ENCODE measurements around the gene HPCAL1.
A peak's percentile ranks its signal among the peaks of the same experiment; 100 is the strongest.

The HPCAL1 gene

DNA sequence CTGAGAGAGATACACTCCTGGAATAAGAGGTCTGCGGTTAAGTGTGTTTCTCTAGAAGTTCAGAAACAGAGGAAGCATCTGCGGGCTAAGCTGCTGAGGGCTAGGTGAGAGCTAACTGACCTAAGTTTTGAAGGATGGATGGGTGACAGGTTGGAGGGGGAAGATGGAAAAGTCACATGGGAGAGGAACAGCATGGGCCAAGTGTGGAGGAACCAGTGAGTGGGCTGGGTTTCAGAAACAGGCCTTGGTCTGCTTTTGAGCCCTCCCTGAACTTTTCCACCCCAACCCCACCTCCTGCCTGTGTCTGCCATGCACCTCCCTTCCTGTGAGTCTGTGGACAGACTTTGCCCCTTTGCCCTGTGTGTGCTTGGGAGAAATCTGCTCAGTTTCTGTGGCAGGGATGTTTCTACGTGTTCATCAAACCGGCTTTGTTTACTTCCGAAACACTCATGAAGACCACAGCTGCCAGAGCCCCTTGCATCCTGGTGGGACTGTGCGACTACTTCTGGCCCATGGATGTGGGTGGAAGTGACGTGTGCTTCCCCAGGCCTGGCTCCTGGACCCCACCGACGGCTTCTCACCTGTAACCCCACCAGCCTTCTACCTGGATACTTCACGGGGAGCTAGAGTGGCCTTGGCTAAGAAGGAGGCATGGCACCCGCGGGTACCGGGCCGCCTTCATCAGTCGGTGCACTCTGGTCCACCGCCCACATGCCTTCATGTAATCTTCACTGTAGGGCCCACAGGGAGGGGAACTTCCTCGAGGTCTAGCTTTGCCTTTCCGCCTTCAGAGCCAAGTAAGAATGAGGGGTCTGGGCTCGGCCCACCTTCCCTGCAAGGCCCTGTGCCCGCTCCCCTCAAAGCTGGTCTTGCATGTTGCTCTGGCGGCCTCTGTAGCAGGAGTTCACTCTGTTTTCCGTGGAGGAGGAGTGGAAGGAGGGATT is 1.4 kb upstream of the HPCAL1 start:
- TF ChIP-seq, protein P1, sequence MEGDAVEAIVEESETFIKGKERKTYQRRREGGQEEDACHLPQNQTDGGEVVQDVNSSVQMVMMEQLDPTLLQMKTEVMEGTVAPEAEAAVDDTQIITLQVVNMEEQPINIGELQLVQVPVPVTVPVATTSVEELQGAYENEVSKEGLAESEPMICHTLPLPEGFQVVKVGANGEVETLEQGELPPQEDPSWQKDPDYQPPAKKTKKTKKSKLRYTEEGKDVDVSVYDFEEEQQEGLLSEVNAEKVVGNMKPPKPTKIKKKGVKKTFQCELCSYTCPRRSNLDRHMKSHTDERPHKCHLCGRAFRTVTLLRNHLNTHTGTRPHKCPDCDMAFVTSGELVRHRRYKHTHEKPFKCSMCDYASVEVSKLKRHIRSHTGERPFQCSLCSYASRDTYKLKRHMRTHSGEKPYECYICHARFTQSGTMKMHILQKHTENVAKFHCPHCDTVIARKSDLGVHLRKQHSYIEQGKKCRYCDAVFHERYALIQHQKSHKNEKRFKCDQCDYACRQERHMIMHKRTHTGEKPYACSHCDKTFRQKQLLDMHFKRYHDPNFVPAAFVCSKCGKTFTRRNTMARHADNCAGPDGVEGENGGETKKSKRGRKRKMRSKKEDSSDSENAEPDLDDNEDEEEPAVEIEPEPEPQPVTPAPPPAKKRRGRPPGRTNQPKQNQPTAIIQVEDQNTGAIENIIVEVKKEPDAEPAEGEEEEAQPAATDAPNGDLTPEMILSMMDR (IDR thresholded peaks at IDR 0.05; ENCODE audit: insufficient read depth, low read length, missing control alignments) = no peak

DNA sequence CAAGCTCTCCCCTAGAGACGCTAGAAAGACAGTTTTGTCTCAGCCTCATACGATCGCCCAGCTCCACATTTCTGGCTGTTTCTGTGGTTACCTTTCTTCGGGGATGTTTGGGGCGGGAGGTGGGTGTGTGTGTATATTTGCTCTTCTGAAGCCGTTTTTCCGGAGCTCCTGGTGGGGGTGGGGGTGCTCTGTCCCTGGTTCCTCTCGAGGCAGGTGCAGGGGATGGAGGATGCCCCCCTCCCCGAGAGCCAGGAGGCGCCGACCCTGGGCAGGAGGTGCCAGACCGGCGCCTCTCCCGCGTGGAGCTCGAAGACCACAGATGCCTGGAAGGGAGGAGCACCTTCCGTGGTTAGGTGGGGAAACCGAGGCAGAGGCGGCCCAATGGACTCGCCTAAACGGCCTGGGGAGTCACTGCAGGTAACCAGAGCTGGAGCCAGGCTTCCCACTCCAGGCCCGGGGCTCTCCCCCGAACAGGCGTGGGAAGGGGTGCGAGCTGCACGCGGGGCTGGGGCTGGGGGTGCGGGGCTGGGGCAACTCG is 694 bp upstream of the HPCAL1 start:
- CTCF ChIA-PET = interaction anchor here (0.6 to 3.0 kb wide), 12 partner anchors 9 to 177 kb away, joined by 3 to 14 read pairs (median 5); no protein-coding TSS in a partner anchor
- TF ChIP-seq, protein P1 (IDR thresholded peaks at IDR 0.05; ENCODE audit: insufficient read depth, low read length, missing control alignments) = no peak
- H3K4me3 ChIP-seq (ENCODE audit: low read depth, low read length) = peak overlapping the region; percentile 69
- DNase-seq (ENCODE audit: low read depth, low spot score) = no peak
- POLR2A ChIA-PET = interaction anchor here (0.7 kb wide), 1 partner anchor 25 kb away, joined by 3 read pairs; no protein-coding TSS in a partner anchor

More for the DNA sequence above, 1.4 kb upstream of the HPCAL1 start:
- H3K4me3 ChIP-seq (ENCODE audit: low read depth, low read length) = no peak overlapping the region
- ChIA-PET CTCF (interaction anchor here (0.6 to 3.0 kb wide), 11 partner anchors 8 to 176 kb away, joined by 3 to 14 read pairs (median 6); no protein-coding TSS in a partner anchor), POLR2A (no interaction called here)
- DNase-seq (ENCODE audit: low read depth, low spot score) = no peak

DNA sequence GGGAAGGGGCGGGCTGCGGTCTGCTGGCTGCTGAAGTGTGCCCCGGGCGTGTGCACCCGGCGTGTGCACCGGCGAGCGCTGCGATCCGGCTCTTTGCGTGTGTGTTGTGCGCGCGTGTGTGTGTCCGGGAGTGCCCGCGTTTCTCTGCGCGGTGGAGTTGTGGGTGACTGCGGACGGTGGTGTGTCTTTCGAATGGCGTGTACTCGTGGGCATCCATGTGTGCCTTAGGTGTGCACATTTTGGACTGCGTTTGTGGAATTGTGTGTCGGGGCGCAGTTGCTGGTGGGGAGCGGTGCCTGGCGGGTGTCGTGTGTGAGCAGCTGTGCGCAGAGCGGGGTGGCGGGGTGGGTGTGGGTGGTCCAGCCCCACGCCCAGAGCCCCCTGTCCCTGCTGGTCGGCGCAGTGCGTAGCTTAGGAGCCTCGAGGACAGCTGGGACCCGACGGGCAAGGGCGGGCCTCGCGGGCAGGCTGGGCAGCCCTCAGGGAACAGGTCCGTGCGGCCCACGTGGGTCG is 533 bp downstream of the HPCAL1 start:
- H3K4me3 ChIP-seq (ENCODE audit: low read depth, low read length) = peak overlapping the region; percentile 69
- TF ChIP-seq, protein P1 (IDR thresholded peaks at IDR 0.05; ENCODE audit: insufficient read depth, low read length, missing control alignments) = no peak
- CTCF ChIA-PET = interaction anchor here (0.6 to 3.1 kb wide), 17 partner anchors 9 to 178 kb away, joined by 3 to 14 read pairs (median 4); no protein-coding TSS in a partner anchor
- no peak for DNase-seq (ENCODE audit: low read depth, low spot score)
- POLR2A ChIA-PET = no interaction called here

DNA sequence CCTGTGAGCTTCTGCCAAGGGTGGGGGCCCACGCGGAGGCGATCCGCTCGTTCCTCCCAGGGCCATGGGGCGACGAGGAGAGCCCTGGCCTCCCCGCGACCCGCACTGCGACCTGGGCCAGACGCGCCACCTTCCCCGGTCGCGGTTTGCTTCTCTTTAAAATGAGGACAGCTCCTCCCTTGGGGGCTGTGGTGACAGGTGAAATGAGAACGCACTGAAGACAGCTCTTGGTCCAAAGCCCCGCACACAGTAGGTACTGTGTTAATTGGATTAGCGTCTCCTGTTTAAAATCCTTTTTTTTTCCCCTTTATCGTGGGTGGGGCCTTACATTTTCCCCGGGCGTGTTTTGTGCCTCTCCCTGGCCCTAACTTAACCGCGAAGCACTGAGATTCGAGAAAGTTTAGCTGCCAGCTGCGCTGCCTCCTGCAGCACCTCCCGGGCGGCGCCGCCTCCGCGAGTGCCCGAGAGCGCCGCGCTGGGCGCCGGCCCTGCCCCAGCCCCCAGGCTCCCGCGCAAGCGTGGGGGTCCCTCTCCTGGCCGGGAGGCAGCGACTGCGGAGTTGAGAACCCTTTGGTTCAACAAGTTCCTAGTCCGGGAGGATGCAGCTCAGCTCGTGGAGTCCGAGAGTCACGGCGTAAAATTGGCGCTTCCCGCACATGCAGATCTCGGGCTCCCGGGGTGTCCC is 1.1 kb downstream of the HPCAL1 start:
- ChIA-PET POLR2A (interaction anchor here (0.7 kb wide), 1 partner anchor 26 kb away, joined by 3 read pairs; no protein-coding TSS in a partner anchor), CTCF (interaction anchor here (0.6 to 3.1 kb wide), 15 partner anchors 10 to 179 kb away, joined by 3 to 14 read pairs (median 4); no protein-coding TSS in a partner anchor)
- TF ChIP-seq, protein P1 (IDR thresholded peaks at IDR 0.05; ENCODE audit: insufficient read depth, low read length, missing control alignments) = peak; percentile 24
- DNase-seq (ENCODE audit: low read depth, low spot score) = no peak
- peak overlapping the region; percentile 69 for H3K4me3 ChIP-seq (ENCODE audit: low read depth, low read length)

DNA sequence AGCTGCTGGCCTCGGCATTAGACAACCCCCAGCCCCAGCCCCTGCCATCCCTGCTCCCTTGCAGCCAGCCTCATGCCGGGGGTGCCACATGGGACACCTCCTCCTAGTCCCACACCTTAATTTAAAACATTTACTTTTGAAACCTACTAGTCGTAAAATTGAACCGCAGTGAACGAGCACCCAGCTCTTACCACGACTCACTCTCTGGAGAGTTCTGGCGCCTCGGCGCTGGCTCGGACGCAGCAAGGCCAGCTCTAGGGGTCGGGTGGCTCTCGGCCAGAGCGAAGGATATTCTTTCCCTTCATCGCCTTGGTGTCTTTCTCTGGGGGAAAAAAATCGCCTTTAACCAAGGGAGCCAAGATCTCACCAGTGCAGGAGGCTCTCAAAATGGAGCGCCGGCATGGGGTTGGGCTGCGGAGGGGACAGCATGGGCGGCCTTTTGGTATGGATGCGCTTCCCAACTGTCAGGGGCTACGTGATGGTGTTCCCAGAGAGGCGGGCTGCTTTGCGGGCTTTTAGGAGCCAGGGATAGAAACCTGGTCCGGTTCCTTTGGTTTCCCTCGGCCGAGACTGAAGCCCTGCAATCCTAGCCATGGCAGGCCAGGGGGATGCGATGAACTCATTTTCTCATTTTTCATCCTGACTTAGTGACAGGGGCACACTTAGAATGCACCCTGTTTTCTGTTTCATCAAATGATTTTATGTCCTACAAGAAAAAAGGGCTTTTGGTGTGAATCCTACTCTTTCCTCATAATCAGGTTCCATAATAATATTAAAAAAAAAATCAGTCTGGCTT is 2.0 kb downstream of the HPCAL1 start:
- H3K4me3 ChIP-seq (ENCODE audit: low read depth, low read length) = peak overlapping the region; percentile 69
- DNase-seq (ENCODE audit: low read depth, low spot score) = no peak
- CTCF ChIA-PET = interaction anchor here (0.7 to 3.1 kb wide), 15 partner anchors 10 to 180 kb away, joined by 3 to 14 read pairs (median 4); no protein-coding TSS in a partner anchor
- POLR2A ChIA-PET = interaction anchor here (0.7 kb wide), 1 partner anchor 25 kb away, joined by 3 read pairs; no protein-coding TSS in a partner anchor
- TF ChIP-seq, protein P1 (IDR thresholded peaks at IDR 0.05; ENCODE audit: insufficient read depth, low read length, missing control alignments) = no peak

Measured in AG04449 (cell line).